Spleen (tissue), 7 donors: ENCODE data around the gene EML2.

Experiments used
- POLR2A ChIP-seq, 3 donors: fragments of 450-650 bp; IDR thresholded peaks; one replicate each; pipeline ENCODE4 v1.5.1; 2017; ENCODE audit warnings: antibody characterized with exemption in 3 of 3, mild to moderate bottlenecking in 1 of 3
- TF ChIP-seq, protein P1 (sequence below), 11 experiments: fragments of 200-600 bp in 7 of 11; fragments of 450-650 bp in 4 of 11; sonication (generic) in 4 of 11; IDR thresholded peaks in 8 of 11; conservative IDR thresholded peaks in 3 of 11; 1 replicate in 7 of 11; 2 replicates in 4 of 11; pipeline versions ENCODE4 v1.4.0 to v1.8.0; 2016 to 2021; ENCODE audit warnings: antibody characterized with exemption in 11 of 11, inconsistent platforms in 4 of 11, mild to moderate bottlenecking in 1 of 11
- donor health status: DM: no; HTN: no; CAD: no; lungs with moderate emphysema.
- donor health status: DM: no; HTN: no; CAD: no.
- donor health status: DM: no; HTN: no; CAD: no.

DNA sequence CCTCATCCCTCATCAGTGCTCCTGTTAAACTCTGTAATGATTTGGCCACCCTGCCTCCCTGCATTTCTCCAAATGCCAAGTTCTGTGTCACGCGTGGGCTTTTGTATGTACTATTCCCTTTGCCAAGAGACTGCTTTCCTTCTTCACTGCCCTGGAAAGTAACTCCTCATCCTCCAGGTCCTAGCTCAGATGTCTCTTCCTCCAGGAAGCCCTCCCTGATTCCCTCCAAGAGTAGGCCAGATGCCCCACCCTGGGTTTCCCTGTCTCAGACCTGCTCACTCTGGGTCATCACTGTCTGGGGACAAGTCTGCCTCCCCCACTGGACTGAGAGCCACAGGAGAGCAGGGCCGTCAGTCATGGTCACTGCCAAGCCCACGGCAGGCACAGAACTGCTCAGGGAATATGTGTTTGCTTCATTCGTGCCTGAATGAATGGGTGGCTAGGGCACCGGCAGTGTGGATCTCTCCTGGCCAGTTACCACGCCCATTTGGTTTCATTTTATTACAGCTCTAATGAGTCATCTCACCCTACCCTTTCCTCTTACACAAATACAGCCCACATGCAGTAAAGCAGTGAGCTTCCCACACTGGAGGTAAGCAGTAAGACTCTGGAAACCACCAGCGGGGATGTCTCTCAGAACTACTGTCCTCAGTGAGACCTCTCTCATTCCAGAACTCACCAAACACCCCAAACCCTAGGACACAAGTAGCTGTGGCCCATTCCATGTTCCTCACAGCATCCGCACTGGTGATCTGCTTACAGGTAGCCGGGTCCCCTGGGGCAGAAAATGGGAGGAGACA is 25.1 kb downstream of the EML2 start:
- TF ChIP-seq, protein P1, sequence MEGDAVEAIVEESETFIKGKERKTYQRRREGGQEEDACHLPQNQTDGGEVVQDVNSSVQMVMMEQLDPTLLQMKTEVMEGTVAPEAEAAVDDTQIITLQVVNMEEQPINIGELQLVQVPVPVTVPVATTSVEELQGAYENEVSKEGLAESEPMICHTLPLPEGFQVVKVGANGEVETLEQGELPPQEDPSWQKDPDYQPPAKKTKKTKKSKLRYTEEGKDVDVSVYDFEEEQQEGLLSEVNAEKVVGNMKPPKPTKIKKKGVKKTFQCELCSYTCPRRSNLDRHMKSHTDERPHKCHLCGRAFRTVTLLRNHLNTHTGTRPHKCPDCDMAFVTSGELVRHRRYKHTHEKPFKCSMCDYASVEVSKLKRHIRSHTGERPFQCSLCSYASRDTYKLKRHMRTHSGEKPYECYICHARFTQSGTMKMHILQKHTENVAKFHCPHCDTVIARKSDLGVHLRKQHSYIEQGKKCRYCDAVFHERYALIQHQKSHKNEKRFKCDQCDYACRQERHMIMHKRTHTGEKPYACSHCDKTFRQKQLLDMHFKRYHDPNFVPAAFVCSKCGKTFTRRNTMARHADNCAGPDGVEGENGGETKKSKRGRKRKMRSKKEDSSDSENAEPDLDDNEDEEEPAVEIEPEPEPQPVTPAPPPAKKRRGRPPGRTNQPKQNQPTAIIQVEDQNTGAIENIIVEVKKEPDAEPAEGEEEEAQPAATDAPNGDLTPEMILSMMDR (IDR thresholded peaks at IDR 0.05 in 8 of 11, conservative IDR thresholded peaks at IDR 0.05 in 3 of 11): no peak
- TF ChIP-seq POLR2A (IDR thresholded peaks at IDR 0.05): no peak
